IPS-15b (cell line): ENCODE measurements around the gene C5orf15.

Experiments used
- H3K27me3 ChIP-seq: one replicate; pipeline ENCODE4 v1.6.1; 2013; ENCODE audit warnings: low read length; ENCODE audit not compliant: control insufficient read depth, insufficient read depth
- H3K36me3 ChIP-seq: one replicate; pipeline ENCODE4 v1.6.1; 2013; ENCODE audit warnings: low read length; ENCODE audit not compliant: control insufficient read depth, insufficient read depth
- H3K4me1 ChIP-seq: one replicate; pipeline ENCODE4 v1.6.1; 2013; ENCODE audit warnings: mild to moderate bottlenecking, low read length; ENCODE audit not compliant: control insufficient read depth, insufficient read depth
- H3K4me3 ChIP-seq: one replicate; pipeline ENCODE4 v1.5.1; 2013; ENCODE audit warnings: low read depth, low read length
- H3K9ac ChIP-seq: one replicate; pipeline ENCODE4 v1.6.1; 2013; ENCODE audit warnings: low read depth, mild to moderate bottlenecking, low read length
- H3K9me3 ChIP-seq: one replicate; pipeline ENCODE4 v1.6.1; 2013; ENCODE audit warnings: mild to moderate bottlenecking, low read length; ENCODE audit not compliant: control insufficient read depth, insufficient read depth

C5orf15 gene

GRCh38 chr5:133912951-133913350 lies 55.5 kb downstream of the C5orf15 start:
- no peaks in the 10 kb centered on the region for H3K9me3 ChIP-seq
- no peak overlapping the region for H3K4me3 ChIP-seq
- no peak overlapping the region for H3K9ac ChIP-seq
- no peaks in the 10 kb centered on the region for H3K4me1 ChIP-seq
- no peaks in the 10 kb centered on the region for H3K36me3 ChIP-seq
- no peaks in the 10 kb centered on the region for H3K27me3 ChIP-seq

- Histone ChIP-seq H3K36me3 (no peaks in the 10 kb centered on the region), H3K4me3 (no peak overlapping the region), H3K4me1 (no peaks in the 10 kb centered on the region), H3K27me3 (no peaks in the 10 kb centered on the region), H3K9me3 (no peaks in the 10 kb centered on the region), H3K9ac (no peak overlapping the region)
Measured at GRCh38 chr5:133910571-133910970, 57.9 kb downstream of the C5orf15 start.

- Histone ChIP-seq H3K9ac (no peak overlapping the region), H3K27me3 (no peaks in the 10 kb centered on the region), H3K9me3 (no peaks in the 10 kb centered on the region), H3K36me3 (no peaks in the 10 kb centered on the region), H3K4me1 (no peaks in the 10 kb centered on the region), H3K4me3 (no peak overlapping the region)
Measured at GRCh38 chr5:133909603-133910002, 58.8 kb downstream of the C5orf15 start.

GRCh38 chr5:133907075-133907474 lies 61.4 kb downstream of the C5orf15 start:
- Histone ChIP-seq H3K4me1 (no peaks in the 10 kb centered on the region), H3K27me3 (no peaks in the 10 kb centered on the region)

GRCh38 chr5:133906303-133906702 lies 62.1 kb downstream of the C5orf15 start:
- no peaks in the 10 kb centered on the region for H3K27me3 ChIP-seq
- H3K9me3 ChIP-seq = no peaks in the 10 kb centered on the region
- no peak overlapping the region for H3K4me3 ChIP-seq
- no peaks in the 10 kb centered on the region for H3K36me3 ChIP-seq
- H3K4me1 ChIP-seq = no peaks in the 10 kb centered on the region
- H3K9ac ChIP-seq = no peak overlapping the region

More at GRCh38 chr5:133907075-133907474, 61.4 kb downstream of the C5orf15 start:
- Histone ChIP-seq H3K36me3 (no peaks in the 10 kb centered on the region), H3K9me3 (no peaks in the 10 kb centered on the region), H3K9ac (no peak overlapping the region), H3K4me3 (no peak overlapping the region)
